Measurements from ENCODE around the gene MTMR1.

Gene MTMR1

GRCh38 chrX:150697641-150698040, 4.4 kb downstream of the MTMR1 start:
- no peak for TF ChIP-seq REST (IDR thresholded peaks at IDR 0.05; ENCODE audit: insufficient read depth in 1 of 2, low read depth in 2 of 2, low read length in 2 of 2)
- TF ChIP-seq FOXP2 (optimal IDR thresholded peaks at IDR 0.05; ENCODE audit: borderline replicate concordance, extremely low read depth, extremely low read length, insufficient read depth): no peak
- TF ChIP-seq POLR2AphosphoS5 (IDR thresholded peaks at IDR 0.05; ENCODE audit: low read depth, low read length): no peak
- no peak for TF ChIP-seq TAF1 (IDR thresholded peaks at IDR 0.05; ENCODE audit: borderline replicate concordance, insufficient read depth, low read length)
- no peak for TF ChIP-seq SIN3A (IDR thresholded peaks at IDR 0.05; ENCODE audit: borderline replicate concordance, insufficient read depth, low read length)

GRCh38 chrX:150698981-150699380, 5.8 kb downstream of the MTMR1 start:
- TF ChIP-seq SIN3A (IDR thresholded peaks at IDR 0.05; ENCODE audit: borderline replicate concordance, insufficient read depth, low read length): no peak
- no peak for TF ChIP-seq REST (IDR thresholded peaks at IDR 0.05; ENCODE audit: insufficient read depth in 1 of 2, low read depth in 2 of 2, low read length in 2 of 2)
- no peak for TF ChIP-seq TAF1 (IDR thresholded peaks at IDR 0.05; ENCODE audit: borderline replicate concordance, insufficient read depth, low read length)

GRCh38 chrX:150700107-150700506, 6.9 kb downstream of the MTMR1 start:
- TF ChIP-seq POLR2AphosphoS5 (IDR thresholded peaks at IDR 0.05; ENCODE audit: low read depth, low read length) (no peak), FOXP2 (optimal IDR thresholded peaks at IDR 0.05; ENCODE audit: borderline replicate concordance, extremely low read depth, extremely low read length, insufficient read depth) (no peak), SIN3A (IDR thresholded peaks at IDR 0.05; ENCODE audit: borderline replicate concordance, insufficient read depth, low read length) (no peak), TAF1 (IDR thresholded peaks at IDR 0.05; ENCODE audit: borderline replicate concordance, insufficient read depth, low read length) (no peak), REST (IDR thresholded peaks at IDR 0.05; ENCODE audit: insufficient read depth in 1 of 2, low read depth in 2 of 2, low read length in 2 of 2) (no peak)

- TF ChIP-seq FOXP2 (optimal IDR thresholded peaks at IDR 0.05; ENCODE audit: borderline replicate concordance, extremely low read depth, extremely low read length, insufficient read depth): no peak
- no peak for TF ChIP-seq TAF1 (IDR thresholded peaks at IDR 0.05; ENCODE audit: borderline replicate concordance, insufficient read depth, low read length)
- no peak for TF ChIP-seq REST (IDR thresholded peaks at IDR 0.05; ENCODE audit: insufficient read depth in 1 of 2, low read depth in 2 of 2, low read length in 2 of 2)
- no peak for TF ChIP-seq POLR2AphosphoS5 (IDR thresholded peaks at IDR 0.05; ENCODE audit: low read depth, low read length)
- TF ChIP-seq SIN3A (IDR thresholded peaks at IDR 0.05; ENCODE audit: borderline replicate concordance, insufficient read depth, low read length): no peak
Observed at GRCh38 chrX:150701377-150701776, 8.2 kb downstream of the MTMR1 start.
